Measurements from ENCODE around the gene CAPG.
A peak's percentile ranks its signal among the peaks of the same experiment; 100 is the strongest.

The CAPG gene

GRCh38 chr2:85390941-85391669 is 19.1 kb downstream of the CAPG start:
- H3K36me3 ChIP-seq (ENCODE audit: control insufficient read depth in 2 of 2, insufficient read depth in 1 of 2, low read length in 2 of 2): peaks cover 0 to 41% of the 10 kb centered on the region in 2 experiments; a peak in 2 of 3 replicates
- no peak overlapping the region for H3K27ac ChIP-seq (ENCODE audit: extremely low read depth, low read depth, low read length)
- TF ChIP-seq ZNF654 (tag by site-specific recombination; IDR thresholded peaks at IDR 0.05; ENCODE audit: low read depth) (peak; percentile 37), ZNF707 (tag by site-specific recombination; IDR thresholded peaks at IDR 0.05) (no peak), ZNF133 (tag by site-specific recombination; IDR thresholded peaks at IDR 0.05) (no peak), GLIS2 (tag by site-specific recombination; IDR thresholded peaks at IDR 0.05) (peak; percentile 69), ZIC2 (tag by site-specific recombination; IDR thresholded peaks at IDR 0.05) (no peak), ZNF335 (tag by site-specific recombination; conservative IDR thresholded peaks at IDR 0.05) (no peak), SP7 (tag by site-specific recombination; IDR thresholded peaks at IDR 0.05) (no peak), CTCF (tag by site-specific recombination; IDR thresholded peaks at IDR 0.05) (peak; percentile 66), GLIS1 (tag by site-specific recombination; IDR thresholded peaks at IDR 0.05) (peak; percentile 32)
- H3K4me1 ChIP-seq (ENCODE audit: control insufficient read depth, insufficient read depth, low read length): no peaks in the 10 kb centered on the region
- no peaks in the 10 kb centered on the region for H3K9me3 ChIP-seq (ENCODE audit: control insufficient read depth, insufficient read depth, low read depth, low read length)
- ChIA-PET POLR2A (interaction anchor here (1.0 to 2.0 kb wide), 2 partner anchors 149 to 155 kb away, joined by 4 to 6 read pairs; no protein-coding TSS in a partner anchor), CTCF (interaction anchor here (0.6 to 4.7 kb wide), 10 partner anchors 8 to 171 kb away, joined by 3 to 62 read pairs (median 5); no protein-coding TSS in a partner anchor)
- no peak overlapping the region for H3K4me3 ChIP-seq (ENCODE audit: low read depth, low read length)

- TF ChIP-seq ZNF555 (tag by site-specific recombination; conservative IDR thresholded peaks at IDR 0.05): no peak
- TF ChIP-seq ZNF548 (tag by site-specific recombination; IDR thresholded peaks at IDR 0.05): no peak
- no peak for TF ChIP-seq ZNF324 (tag by site-specific recombination; IDR thresholded peaks at IDR 0.05)
- no peak for TF ChIP-seq ATF2 (tag by site-specific recombination; IDR thresholded peaks at IDR 0.05; ENCODE audit: low read depth)
- no peak for TF ChIP-seq ZEB2 (tag by site-specific recombination; IDR thresholded peaks at IDR 0.05)
- TF ChIP-seq ZNF558 (tag by site-specific recombination; IDR thresholded peaks at IDR 0.05): no peak
- TF ChIP-seq ZNF596 (tag by site-specific recombination; IDR thresholded peaks at IDR 0.05): no peak
- no peak for TF ChIP-seq SP3 (tag by site-specific recombination; IDR thresholded peaks at IDR 0.05)
- no peak for TF ChIP-seq ZNF239 (tag by site-specific recombination; IDR thresholded peaks at IDR 0.05)
- no peak for TF ChIP-seq ZNF112 (tag by site-specific recombination; IDR thresholded peaks at IDR 0.05)
- no peak for TF ChIP-seq ZFP37 (tag by site-specific recombination; IDR thresholded peaks at IDR 0.05)
- TF ChIP-seq ZNF366 (tag by site-specific recombination; conservative IDR thresholded peaks at IDR 0.05): no peak
- TF ChIP-seq ZNF311 (tag by site-specific recombination; IDR thresholded peaks at IDR 0.05; ENCODE audit: borderline replicate concordance): no peak
- TF ChIP-seq ZSCAN23 (tag by site-specific recombination; IDR thresholded peaks at IDR 0.05): no peak
- no peak for TF ChIP-seq ZNF488 (tag by site-specific recombination; IDR thresholded peaks at IDR 0.05)
- no peak for TF ChIP-seq MEIS1 (CRISPR knock-in tag; IDR thresholded peaks at IDR 0.05; ENCODE audit: borderline replicate concordance)
- no peak for TF ChIP-seq ZNF654 (tag by site-specific recombination; IDR thresholded peaks at IDR 0.05; ENCODE audit: low read depth)
- TF ChIP-seq ZNF837 (tag by site-specific recombination; IDR thresholded peaks at IDR 0.05): no peak
- TF ChIP-seq ZSCAN30 (tag by site-specific recombination; IDR thresholded peaks at IDR 0.05): no peak
- Histone ChIP-seq H3K4me3 (ENCODE audit: low read depth, low read length) (no peak overlapping the region), H3K9me3 (ENCODE audit: control insufficient read depth, insufficient read depth, low read depth, low read length) (no peaks in the 10 kb centered on the region), H3K36me3 (ENCODE audit: control insufficient read depth in 2 of 2, insufficient read depth in 1 of 2, low read length in 2 of 2) (peaks cover 0 to 54% of the 10 kb centered on the region in 2 experiments; a peak in 2 of 3 replicates), H3K4me1 (ENCODE audit: control insufficient read depth, insufficient read depth, low read length) (no peaks in the 10 kb centered on the region), H3K27ac (ENCODE audit: extremely low read depth, low read depth, low read length) (no peak overlapping the region)
- ChIA-PET POLR2A (interaction anchor here (1.3 to 1.4 kb wide), 2 partner anchors 34 to 150 kb away, joined by 4 to 6 read pairs; partner anchors contain the start of genes ELMOD3, MAT2A and RETSAT), CTCF (interaction anchor here (0.9 to 4.7 kb wide), 5 partner anchors 22 to 318 kb away, joined by 3 to 62 read pairs (median 4); no protein-coding TSS in a partner anchor)
These were observed 21.2 kb downstream of the CAPG start for GRCh38 chr2:85388878-85389538.

All from HEK293 (cell line).